Kidney epithelial cell (primary cell): ENCODE measurements around the gene ASTN1. TPM values are rescaled to one million over a fixed set of nuclear protein-coding genes. Genes with fewer than 3 reads are reported as not detected.

ENCODE experiments used
- DNase-seq: peaks from one replicate; pipeline ENCODE4 v3.0.0-alpha.2; 2010; ENCODE audit warnings: low read depth
- H3K27me3 ChIP-seq: 2 replicates; pipeline ENCODE4 v1.6.0; 2011; ENCODE audit warnings: low read length; ENCODE audit not compliant: control insufficient read depth, insufficient read depth
- H3K36me3 ChIP-seq: 2 replicates; pipeline ENCODE4 v1.5.1; 2011; ENCODE audit warnings: low read length; ENCODE audit not compliant: control insufficient read depth, insufficient read depth
- H3K4me3 ChIP-seq: 2 replicates; pipeline ENCODE4 v1.5.1; 2011; ENCODE audit warnings: low read depth, mild to moderate bottlenecking, control low read depth, low read length
- CTCF ChIP-seq: IDR thresholded peaks from 2 replicates; pipeline ENCODE4 v1.5.1; 2011; ENCODE audit warnings: mild to moderate bottlenecking, moderate library complexity, low read length, control low read depth, inconsistent platforms; ENCODE audit not compliant: insufficient read depth, poor library complexity, severe bottlenecking
- total RNA-seq: library from RNA; depleted of rRNA; stranded (reverse); fragments of >200 nt; gene quantifications from 2 replicates; pipeline ENCODE4 v1.2.3, GENCODE V29; 2015

ASTN1 gene
- total RNA-seq, 1 donor from 2014 or later, result 0.21 TPM

- no peak for TF ChIP-seq CTCF
- H3K36me3 ChIP-seq, result no peaks in the 10 kb centered on the region
- H3K4me3 ChIP-seq, result no peak overlapping the region
- H3K27me3 ChIP-seq, result no peaks in the 10 kb centered on the region
- DNase-seq, result no peak
Measured at GRCh38 chr1:176926330-176927086, 238.0 kb downstream of the ASTN1 start.

- Histone ChIP-seq H3K4me3 (no peak overlapping the region), H3K36me3 (no peaks in the 10 kb centered on the region), H3K27me3 (no peaks in the 10 kb centered on the region)
- TF ChIP-seq CTCF, result no peak
- DNase-seq, result no peak
Measured at GRCh38 chr1:176925223-176925622, 239.3 kb downstream of the ASTN1 start.

GRCh38 chr1:176923283-176923682 is 241.2 kb downstream of the ASTN1 start:
- TF ChIP-seq CTCF, result no peak
- Histone ChIP-seq H3K4me3 (no peak overlapping the region), H3K27me3 (no peaks in the 10 kb centered on the region), H3K36me3 (no peaks in the 10 kb centered on the region)
- no peak for DNase-seq

GRCh38 chr1:176919386-176920378 is 244.8 kb downstream of the ASTN1 start:
- no peak for DNase-seq

GRCh38 chr1:176905648-176906047 is 258.9 kb downstream of the ASTN1 start:
- TF ChIP-seq CTCF, result no peak
- no peak overlapping the region for H3K4me3 ChIP-seq
- no peaks in the 10 kb centered on the region for H3K36me3 ChIP-seq
- H3K27me3 ChIP-seq, result no peaks in the 10 kb centered on the region
- no peak for DNase-seq

More at GRCh38 chr1:176919386-176920378, 244.8 kb downstream of the ASTN1 start:
- H3K4me3 ChIP-seq, result no peak overlapping the region
- H3K27me3 ChIP-seq, result no peaks in the 10 kb centered on the region
- no peaks in the 10 kb centered on the region for H3K36me3 ChIP-seq
- no peak for TF ChIP-seq CTCF
